Stimulated activated CD8-positive, alpha-beta memory T cell treated with anti-CD3 and anti-CD28 coated beads, Interleukin-7, amount 100 ng/mL, for 48 hours (primary cell): ENCODE measurements around the gene GDAP2.
A peak's percentile ranks its signal among the peaks of the same experiment; 100 is the strongest.
"Not testable (repeated sequence)": the region's sequence is repeated elsewhere in the genome, so short reads cannot be mapped to it uniquely, and the experiment has no call there.

ENCODE experiments used
- DNase-seq, 2 donors: peaks; one replicate each; pipeline ENCODE4 v3.0.0-alpha.2; 2020; ENCODE audit warnings: low read depth in 1 of 2; ENCODE audit errors: extremely low read depth in 1 of 2

GDAP2 gene

DNA sequence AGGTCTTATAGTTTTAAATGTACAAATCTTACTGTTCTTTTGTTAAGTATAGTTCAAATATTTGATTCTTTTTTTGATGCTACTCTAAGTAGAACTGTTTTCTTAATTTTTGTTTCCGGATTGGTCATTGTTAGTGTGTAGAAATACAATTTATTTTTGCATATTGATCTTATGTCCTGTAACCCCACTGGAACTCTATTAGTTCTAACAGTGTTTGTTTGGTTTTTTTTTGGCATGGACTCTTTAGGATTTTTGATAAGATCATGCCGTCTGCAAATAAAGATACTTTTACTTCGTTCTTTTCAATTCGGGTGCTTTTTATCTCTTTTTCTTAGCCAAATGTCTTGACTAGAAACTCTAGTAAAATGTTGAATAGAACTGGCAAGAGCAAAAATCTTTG lies 26.5 kb downstream of the GDAP2 start:
- no peak for DNase-seq

- no peak for DNase-seq
Measured at GRCh38 chr1:117899801-117900200, 29.6 kb downstream of the GDAP2 start.

GRCh38 chr1:117897551-117897950 lies 31.9 kb downstream of the GDAP2 start:
- no peak for DNase-seq

DNA sequence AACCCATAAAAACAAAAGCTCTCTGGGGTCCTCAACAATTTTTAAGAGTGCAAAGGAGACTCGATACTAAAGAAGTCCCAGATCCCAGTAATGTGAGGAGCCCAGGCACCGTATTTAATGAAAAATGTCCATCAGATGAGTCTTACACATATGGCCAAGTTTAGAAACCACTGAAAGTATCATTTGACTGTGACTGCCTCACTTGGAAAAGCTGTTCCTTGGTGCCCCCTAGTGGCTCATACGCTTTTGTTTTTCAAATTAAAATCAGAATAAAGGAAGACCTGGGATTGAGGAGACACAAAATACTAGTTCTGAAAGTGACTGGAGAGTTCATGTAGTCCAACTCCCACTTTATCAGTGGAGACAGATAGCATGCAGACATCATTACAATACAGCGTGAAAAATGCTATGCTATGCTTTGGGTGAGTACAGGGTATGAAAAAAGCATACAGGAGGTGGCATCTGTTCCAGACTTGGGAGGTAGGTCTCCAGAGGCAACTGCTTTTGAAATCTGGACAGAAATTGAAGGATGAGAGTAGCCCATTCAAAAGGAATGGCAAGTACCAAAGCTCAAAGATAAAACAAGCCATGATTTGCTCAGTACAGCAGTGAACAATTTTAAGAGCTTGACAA lies 33.8 kb downstream of the GDAP2 start:
- peak in 1 of 2 donors; percentile 44 for DNase-seq

DNA sequence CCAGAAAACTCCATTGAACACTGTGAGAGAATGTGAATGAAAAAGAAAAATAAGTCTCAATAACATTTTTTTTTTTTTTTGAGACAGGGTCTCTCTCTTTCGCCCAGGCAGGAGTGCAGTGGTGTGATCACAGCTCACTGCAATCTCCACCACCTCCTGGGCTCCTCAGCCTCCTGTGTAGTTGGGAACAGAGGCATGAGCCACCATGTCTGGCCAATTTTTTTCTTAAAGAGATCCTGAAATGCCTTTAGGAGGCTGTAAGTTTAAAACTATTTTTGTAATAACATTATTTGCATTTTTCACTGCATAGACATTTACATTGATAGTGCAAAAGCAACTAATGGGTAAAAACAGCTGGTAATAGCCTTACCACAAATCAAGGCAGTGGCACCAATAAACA lies 35.3 kb downstream of the GDAP2 start:
- DNase-seq = no peak

GRCh38 chr1:117892512-117892911 lies 36.9 kb downstream of the GDAP2 start:
- no peak for DNase-seq

- DNase-seq = no peak
Measured at GRCh38 chr1:117890452-117890851, 39.0 kb downstream of the GDAP2 start.

- DNase-seq = no peak
Measured at GRCh38 chr1:117886101-117886795, 43.2 kb downstream of the GDAP2 start.

- DNase-seq = no peak
Measured at GRCh38 chr1:117883616-117884015, 45.8 kb downstream of the GDAP2 start.

DNA sequence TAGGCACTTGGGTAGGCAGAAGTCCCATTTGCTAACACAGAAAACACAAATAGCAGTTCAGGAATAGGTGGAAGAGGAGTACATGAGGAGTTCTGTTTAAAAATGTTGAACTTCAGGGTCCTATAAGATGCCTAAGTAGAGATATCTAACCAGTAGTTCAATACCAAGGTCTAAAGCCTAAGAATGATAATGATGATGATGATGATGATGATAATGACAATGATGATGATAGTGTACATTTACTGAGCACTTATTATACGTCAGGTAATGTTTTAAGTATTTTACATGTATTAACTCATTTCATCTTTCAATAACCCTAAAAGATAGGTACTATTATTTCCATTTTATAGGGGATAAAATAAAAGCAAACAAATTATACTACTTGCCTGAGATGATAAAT lies 50.1 kb downstream of the GDAP2 start:
- DNase-seq = no peak

DNA sequence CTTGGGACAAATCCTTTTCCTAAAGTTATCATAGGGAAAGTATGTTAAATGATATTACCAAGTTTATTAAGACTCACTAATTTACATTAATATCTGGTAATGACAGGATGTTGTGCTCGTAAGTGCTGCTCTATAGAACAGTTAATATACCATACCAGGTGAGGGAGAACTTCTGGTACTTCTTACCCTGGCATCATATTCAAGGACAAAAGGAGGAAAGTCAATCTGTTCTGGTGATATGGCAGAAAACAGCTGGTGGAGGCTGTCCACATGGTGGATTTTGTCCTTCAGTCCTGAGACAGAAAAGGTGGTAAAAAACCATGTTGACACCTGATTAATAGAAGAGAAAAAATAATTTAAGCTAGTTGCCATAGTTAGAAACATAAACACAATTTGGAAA lies 51.6 kb downstream of the GDAP2 start:
- DNase-seq = no peak

DNA sequence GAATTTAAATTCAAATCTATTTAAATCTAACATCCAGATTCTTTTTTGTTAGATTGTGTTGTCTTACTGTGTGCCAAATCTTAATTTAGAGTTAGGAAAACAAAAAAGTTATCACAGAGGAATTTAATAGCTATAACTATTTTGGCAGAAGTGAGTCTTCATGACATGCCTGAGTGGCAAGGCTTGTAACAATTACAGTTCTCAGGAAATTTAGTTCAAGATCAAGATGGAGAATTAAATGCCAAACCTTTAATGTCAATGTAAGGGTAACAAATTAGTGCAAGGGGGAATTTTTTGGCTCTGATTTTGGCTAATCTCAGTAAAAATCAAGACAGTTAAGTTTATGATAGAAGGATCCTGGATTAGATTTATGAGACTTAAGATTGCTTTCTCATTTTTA lies 58.4 kb downstream of the GDAP2 start:
- no peak for DNase-seq

GRCh38 chr1:117861694-117862093 lies 67.7 kb downstream of the GDAP2 start:
- no peak for DNase-seq

GRCh38 chr1:117860896-117861610 lies 68.4 kb downstream of the GDAP2 start:
- no peak for DNase-seq

DNA sequence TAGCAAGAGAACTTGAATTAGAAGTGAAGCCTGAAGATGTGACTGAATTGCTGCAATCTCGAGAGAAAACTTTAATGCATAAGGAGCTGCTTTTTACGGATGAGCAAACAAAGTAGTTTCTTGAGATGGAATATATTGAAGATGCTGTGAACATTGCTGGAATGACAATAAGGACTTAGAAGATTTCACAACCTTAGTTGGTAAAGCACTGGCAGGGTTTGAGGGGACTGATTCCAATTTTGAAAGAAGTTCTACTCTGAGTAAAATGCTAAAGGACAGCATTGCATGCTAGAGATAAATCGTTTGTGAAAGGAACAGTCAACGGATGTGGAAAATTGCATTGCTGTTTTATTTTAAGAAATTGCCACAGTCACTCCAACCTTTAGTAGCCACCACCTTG lies 69.5 kb downstream of the GDAP2 start:
- no peak for DNase-seq

- DNase-seq = no peak
Measured at GRCh38 chr1:117857418-117857817, 72.0 kb downstream of the GDAP2 start.

DNA sequence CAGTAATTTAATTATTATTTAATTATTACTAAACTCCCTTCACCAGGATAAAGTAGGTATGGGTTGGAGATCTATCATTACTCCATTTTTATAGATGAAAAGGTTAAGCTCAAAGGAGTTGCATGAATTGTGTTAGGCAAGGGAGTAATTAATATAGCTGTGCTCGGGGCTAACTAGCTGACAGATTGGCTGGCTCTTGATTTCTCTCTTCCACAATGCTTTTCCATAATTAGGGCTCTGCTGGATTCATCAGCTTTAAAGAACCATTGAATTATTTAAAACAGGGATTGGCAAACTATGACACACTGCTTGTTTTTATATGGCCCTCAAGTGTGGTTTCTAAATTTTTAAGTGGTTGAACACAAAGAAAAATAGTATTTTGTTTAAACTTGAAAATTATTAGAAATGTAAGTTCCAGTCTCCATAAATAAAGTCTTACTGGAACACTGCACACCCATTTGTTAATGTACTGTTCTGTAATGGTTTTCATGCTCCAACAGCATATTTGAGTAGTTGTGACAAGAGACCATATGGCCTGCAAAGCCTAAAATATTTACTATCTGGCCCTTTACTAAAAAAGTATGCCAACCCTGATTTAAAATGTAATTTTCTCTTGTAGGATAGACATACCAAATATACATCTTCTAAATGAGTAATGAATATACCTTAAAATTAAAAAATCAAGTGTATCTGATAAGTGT lies 76.4 kb downstream of the GDAP2 start:
- DNase-seq = no peak

- DNase-seq = no peak
Measured at GRCh38 chr1:117851687-117852086, 77.7 kb downstream of the GDAP2 start.

GRCh38 chr1:117846674-117847425 lies 82.6 kb downstream of the GDAP2 start:
- DNase-seq = no peak

- not testable (repeated sequence) for DNase-seq
Measured at GRCh38 chr1:117844478-117844877, 84.9 kb downstream of the GDAP2 start.

- no peak for DNase-seq
Measured at GRCh38 chr1:117843791-117844190, 85.6 kb downstream of the GDAP2 start.
